HCT116 (cell line): ENCODE measurements around the gene ESYT1. TPM values are rescaled to one million over a fixed set of nuclear protein-coding genes. Genes with fewer than 3 reads are reported as not detected.

Source experiments
- ATAC-seq: fragments of 200-7000 bp; cut with Tn5 transposase; 2 replicates; pipeline ENCODE4 v1.9.1; 2020; ENCODE audit warnings: mild to moderate bottlenecking, moderate library complexity
- BruUV-seq: library from RNA; stranded (reverse); fragments of 400-500 nt; replicated peaks from 2 replicates; lab custom pipeline; 2021; lab: Mats Ljungman, UMichigan
- CTCF ChIA-PET: fragments of 300-600 bp; sonication (Branson Sonifier 250); formaldehyde crosslinking; loops from one replicate; lab custom pipeline; 2021; ENCODE audit warnings: antibody characterized with exemption; lab: Charles Lee
- POLR2A ChIA-PET: fragments of 300-600, 350-600 bp; sonication (Branson Sonifier 250); formaldehyde crosslinking; loops from one replicate; lab custom pipeline; 2021; ENCODE audit warnings: antibody characterized with exemption; lab: Charles Lee
- RAD21 ChIA-PET, 2 experiments: fragments of 300-600 bp; sonication (Branson Sonifier 250); formaldehyde crosslinking; loops; one replicate each; lab custom pipeline; 2023; ENCODE audit warnings: low total read pairs in 2 of 2; ENCODE audit not compliant: uncharacterized antibody in 2 of 2, unreplicated experiment in 2 of 2, low non-redundant PET in 1 of 2; lab: Charles Lee
- DNase-seq: peaks from one replicate; pipeline ENCODE4 v3.0.0-alpha.2; 2010; ENCODE audit warnings: low read depth, low spot score
- H2AFZ ChIP-seq: fragments of 200-600 bp; shearing (Covaris generic), sonication (generic); 2 replicates; pipeline ENCODE4 v1.6.1; 2017; ENCODE audit warnings: low read depth, mixed run types, mixed read lengths, antibody characterized with exemption, low read length; ENCODE audit not compliant: poor library complexity, severe bottlenecking
- H3K27ac ChIP-seq: 2 replicates; pipeline ENCODE4 v1.5.1; 2012; ENCODE audit warnings: low read depth, low read length
- H3K27me3 ChIP-seq: fragments of 200-600 bp; sonication (generic); 2 replicates; pipeline ENCODE4 v1.6.1; 2016; ENCODE audit warnings: mixed run types, low read length, mixed read lengths; ENCODE audit not compliant: insufficient read depth
- H3K36me3 ChIP-seq, 2 experiments: fragments of 200-500 bp in 1 of 2; fragments of 200-600 bp in 1 of 2; sonication (Bioruptor generic) in 1 of 2; sonication (generic) in 1 of 2; 2 replicates each; pipeline versions ENCODE4 v1.5.1 to v1.6.1; 2014 to 2016; ENCODE audit warnings: low read length in 2 of 2, inconsistent platforms in 1 of 2, mixed read lengths in 1 of 2, mixed run types in 1 of 2; ENCODE audit not compliant: insufficient read depth in 2 of 2, control insufficient read depth in 1 of 2
- H3K4me1 ChIP-seq, 2 experiments: fragments of 200-600 bp in 1 of 2; sonication (generic) in 1 of 2; 2 replicates each; pipeline versions ENCODE4 v1.5.1 to v1.6.1; 2012 to 2017; ENCODE audit warnings: low read length in 2 of 2, inconsistent platforms in 1 of 2, mild to moderate bottlenecking in 1 of 2, mixed read lengths in 1 of 2, mixed run types in 1 of 2, moderate library complexity in 1 of 2; ENCODE audit not compliant: insufficient read depth in 2 of 2, control insufficient read depth in 1 of 2
- H3K4me2 ChIP-seq: fragments of 200-600 bp; sonication (generic); 2 replicates; pipeline ENCODE4 v1.6.1; 2017; ENCODE audit warnings: mixed run types, low read length, mixed read lengths
- H3K4me3 ChIP-seq, 2 experiments: fragments of 200-600 bp in 1 of 2; sonication (generic) in 1 of 2; replicated peaks in 1 of 2; 2 replicates each; pipeline ENCODE4 v1.5.1; 2011 to 2016; ENCODE audit warnings: low read length in 2 of 2, control low read depth in 1 of 2, low read depth in 1 of 2, mild to moderate bottlenecking in 1 of 2, mixed read lengths in 1 of 2, mixed run types in 1 of 2
- H3K79me2 ChIP-seq: fragments of 200-600 bp; sonication (generic); 2 replicates; pipeline ENCODE4 v1.6.1; 2017; ENCODE audit warnings: mild to moderate bottlenecking, mixed run types, low read length, moderate library complexity, mixed read lengths; ENCODE audit not compliant: insufficient read depth
- H3K9ac ChIP-seq: fragments of 200-600 bp; sonication (generic); 2 replicates; pipeline ENCODE4 v1.6.1; 2016; ENCODE audit warnings: low read length, mixed read lengths
- H3K9me2 ChIP-seq: fragments of 200-600 bp; sonication (generic), shearing (Covaris generic); 2 replicates; pipeline ENCODE4 v1.6.1; 2017; ENCODE audit warnings: mixed run types, mild to moderate bottlenecking, moderate library complexity; ENCODE audit not compliant: insufficient read depth
- H3K9me3 ChIP-seq, 2 experiments: fragments of 200-500 bp in 1 of 2; fragments of 200-600 bp in 1 of 2; sonication (Bioruptor generic) in 1 of 2; sonication (generic) in 1 of 2; 2 replicates each; pipeline ENCODE4 v1.6.1; 2014 to 2017; ENCODE audit warnings: low read length in 2 of 2, mixed read lengths in 2 of 2, inconsistent platforms in 1 of 2, low read depth in 1 of 2, mild to moderate bottlenecking in 1 of 2, mixed run types in 1 of 2, moderate library complexity in 1 of 2; ENCODE audit not compliant: control insufficient read depth in 1 of 2, insufficient read depth in 1 of 2
- H4K20me1 ChIP-seq: fragments of 200-600 bp; sonication (generic), shearing (Covaris generic); 2 replicates; pipeline ENCODE4 v1.6.1; 2017; ENCODE audit warnings: mixed run types, mild to moderate bottlenecking, moderate library complexity; ENCODE audit not compliant: insufficient read depth
- CBX3 ChIP-seq: IDR thresholded peaks from 2 replicates; pipeline ENCODE4 v1.6.1; 2012; ENCODE audit warnings: low read depth
- CEBPB ChIP-seq: IDR thresholded peaks from 2 replicates; pipeline ENCODE4 v1.6.1; 2012; ENCODE audit warnings: low read depth
- EGR1 ChIP-seq: IDR thresholded peaks from 2 replicates; pipeline ENCODE4 v1.6.1; 2012; ENCODE audit warnings: low read depth
- EZH2 ChIP-seq: fragments of 200-600 bp; sonication (generic); IDR thresholded peaks from 2 replicates; pipeline ENCODE4 v1.6.1; 2017; ENCODE audit warnings: antibody characterized with exemption, mixed run types
- FOSL1 ChIP-seq: IDR thresholded peaks from 2 replicates; pipeline ENCODE4 v1.6.1; 2012; ENCODE audit warnings: low read depth
- JUND ChIP-seq: IDR thresholded peaks from 2 replicates; pipeline ENCODE4 v1.6.1; 2012
- RAD21 ChIP-seq: IDR thresholded peaks from 2 replicates; pipeline ENCODE4 v1.6.1; 2012; ENCODE audit warnings: low read depth, mild to moderate bottlenecking
- SIN3A ChIP-seq: IDR thresholded peaks from 2 replicates; pipeline ENCODE4 v1.6.1; 2012; ENCODE audit warnings: low read depth
- SP1 ChIP-seq: IDR thresholded peaks from 2 replicates; pipeline ENCODE4 v1.6.1; 2012; ENCODE audit warnings: low read depth
- SRF ChIP-seq: IDR thresholded peaks from 2 replicates; pipeline ENCODE4 v1.6.1; 2012; ENCODE audit warnings: low read depth
- TCF7L2 ChIP-seq: IDR thresholded peaks from 2 replicates; pipeline ENCODE4 v1.7.0; 2011; ENCODE audit warnings: borderline replicate concordance, inconsistent platforms; ENCODE audit not compliant: insufficient read depth, insufficient read length; ENCODE audit errors: extremely low read depth
- YY1 ChIP-seq: IDR thresholded peaks from 2 replicates; pipeline ENCODE4 v1.6.1; 2011; ENCODE audit warnings: low read length, low read depth, moderate library complexity, mild to moderate bottlenecking; ENCODE audit not compliant: insufficient replicate concordance; ENCODE audit errors: extremely low read depth
- ZFX ChIP-seq: fragments of 450-650 bp; IDR thresholded peaks from 2 replicates; pipeline ENCODE4 v1.6.1; 2017
- ZNF274 ChIP-seq: fragments of 200-500 bp; sonication (Bioruptor generic); IDR thresholded peaks from 2 replicates; pipeline ENCODE4 v1.6.1; 2014; ENCODE audit warnings: mild to moderate bottlenecking, low read depth, low read length, inconsistent platforms
- intact Hi-C: fragments of 100-400 bp; cut with micrococcal nuclease; formaldehyde crosslinking; loops from 2 replicates; pipeline ENCODE4 v1.10.0; 2022
- total RNA-seq: library from RNA; stranded (reverse); gene quantifications from one replicate; pipeline ENCODE4 v1.2.1, GENCODE V29; 2021; ENCODE audit not compliant: unreplicated experiment
- TF ChIP-seq, protein P1 (sequence below): IDR thresholded peaks from 2 replicates; pipeline ENCODE4 v1.6.1; 2012; ENCODE audit warnings: low read depth
- TF ChIP-seq, protein P2 (sequence below): IDR thresholded peaks from 2 replicates; pipeline ENCODE4 v1.6.1; 2012
- TF ChIP-seq, protein P3 (sequence below): IDR thresholded peaks from 2 replicates; pipeline ENCODE4 v1.6.1; 2012
- TF ChIP-seq, protein P4 (sequence below): IDR thresholded peaks from 2 replicates; pipeline ENCODE4 v1.6.1; 2011; ENCODE audit warnings: mild to moderate bottlenecking, low read length, moderate library complexity; ENCODE audit not compliant: insufficient replicate concordance; ENCODE audit errors: extremely low read depth
- TF ChIP-seq, protein P5 (sequence below), 3 experiments: fragments of 200-600 bp in 1 of 3; sonication (generic) in 1 of 3; IDR thresholded peaks in 2 of 3; conservative IDR thresholded peaks in 1 of 3; 2 replicates each; pipeline ENCODE4 v1.5.1; 2012 to 2017; ENCODE audit warnings: low read depth in 2 of 3, low read length in 2 of 3, antibody characterized with exemption in 1 of 3, borderline replicate concordance in 1 of 3, control low read depth in 1 of 3, mild to moderate bottlenecking in 1 of 3, mixed read lengths in 1 of 3, mixed run types in 1 of 3, moderate library complexity in 1 of 3; ENCODE audit not compliant: insufficient read depth in 1 of 3

ESYT1 gene
- total RNA-seq, 1 experiment from 2014 or later = 80.9 TPM

DNA sequence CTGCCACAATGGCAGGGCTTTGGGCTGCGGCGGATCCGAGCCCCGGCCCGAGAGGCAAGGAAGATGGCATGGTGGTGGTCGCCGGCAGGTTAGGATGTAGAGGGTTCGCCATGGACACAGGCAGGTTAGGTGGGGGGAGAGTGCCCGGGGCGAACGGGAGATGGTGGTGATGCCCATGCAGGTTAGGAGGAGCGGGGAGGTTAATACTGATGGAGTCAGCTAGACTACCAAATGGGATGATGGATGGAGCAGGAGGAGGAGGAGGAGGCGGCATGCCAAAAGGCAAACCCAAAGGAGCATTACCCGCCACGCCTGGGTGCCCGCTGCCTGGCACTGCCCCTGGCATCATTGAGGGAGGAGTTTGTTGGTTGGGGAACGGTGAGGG, 36.3 kb downstream of the ESYT1 start:
- H3K4me1 ChIP-seq = peaks cover 4 to 8% of the 10 kb centered on the region in 2 experiments; a peak in 3 of 4 replicates
- no peak overlapping the region for H2AFZ ChIP-seq
- ATAC-seq (no peak), DNase-seq (no peak)
- ChIA-PET CTCF (no interaction called here), POLR2A (no interaction called here), RAD21 (no interaction called here)
- peaks cover 54 to 55% of the 10 kb centered on the region in 2 experiments for H3K36me3 ChIP-seq
- no TSS peak for BruUV-seq
- no peak overlapping the region for H3K9ac ChIP-seq
- H3K4me2 ChIP-seq = no peak overlapping the region
- H4K20me1 ChIP-seq = no peaks in the 10 kb centered on the region
- H3K79me2 ChIP-seq = peaks cover 31% of the 10 kb centered on the region
- intact Hi-C loops = no loop called here
- no peaks in the 10 kb centered on the region for H3K9me3 ChIP-seq
- H3K4me3 ChIP-seq = no peak overlapping the region
- no peaks in the 10 kb centered on the region for H3K9me2 ChIP-seq
- H3K27me3 ChIP-seq = no peaks in the 10 kb centered on the region
- H3K27ac ChIP-seq = no peak overlapping the region
- TF ChIP-seq SP1 = no peak
- no peak for TF ChIP-seq EZH2
- TF ChIP-seq, protein P1, sequence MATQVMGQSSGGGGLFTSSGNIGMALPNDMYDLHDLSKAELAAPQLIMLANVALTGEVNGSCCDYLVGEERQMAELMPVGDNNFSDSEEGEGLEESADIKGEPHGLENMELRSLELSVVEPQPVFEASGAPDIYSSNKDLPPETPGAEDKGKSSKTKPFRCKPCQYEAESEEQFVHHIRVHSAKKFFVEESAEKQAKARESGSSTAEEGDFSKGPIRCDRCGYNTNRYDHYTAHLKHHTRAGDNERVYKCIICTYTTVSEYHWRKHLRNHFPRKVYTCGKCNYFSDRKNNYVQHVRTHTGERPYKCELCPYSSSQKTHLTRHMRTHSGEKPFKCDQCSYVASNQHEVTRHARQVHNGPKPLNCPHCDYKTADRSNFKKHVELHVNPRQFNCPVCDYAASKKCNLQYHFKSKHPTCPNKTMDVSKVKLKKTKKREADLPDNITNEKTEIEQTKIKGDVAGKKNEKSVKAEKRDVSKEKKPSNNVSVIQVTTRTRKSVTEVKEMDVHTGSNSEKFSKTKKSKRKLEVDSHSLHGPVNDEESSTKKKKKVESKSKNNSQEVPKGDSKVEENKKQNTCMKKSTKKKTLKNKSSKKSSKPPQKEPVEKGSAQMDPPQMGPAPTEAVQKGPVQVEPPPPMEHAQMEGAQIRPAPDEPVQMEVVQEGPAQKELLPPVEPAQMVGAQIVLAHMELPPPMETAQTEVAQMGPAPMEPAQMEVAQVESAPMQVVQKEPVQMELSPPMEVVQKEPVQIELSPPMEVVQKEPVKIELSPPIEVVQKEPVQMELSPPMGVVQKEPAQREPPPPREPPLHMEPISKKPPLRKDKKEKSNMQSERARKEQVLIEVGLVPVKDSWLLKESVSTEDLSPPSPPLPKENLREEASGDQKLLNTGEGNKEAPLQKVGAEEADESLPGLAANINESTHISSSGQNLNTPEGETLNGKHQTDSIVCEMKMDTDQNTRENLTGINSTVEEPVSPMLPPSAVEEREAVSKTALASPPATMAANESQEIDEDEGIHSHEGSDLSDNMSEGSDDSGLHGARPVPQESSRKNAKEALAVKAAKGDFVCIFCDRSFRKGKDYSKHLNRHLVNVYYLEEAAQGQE = no peak
- TF ChIP-seq EGR1 = no peak
- TF ChIP-seq FOSL1 = no peak
- no peak for TF ChIP-seq CEBPB
- TF ChIP-seq CBX3 = no peak
- TF ChIP-seq SIN3A = no peak
- TF ChIP-seq RAD21 = no peak
- TF ChIP-seq JUND = no peak
- TF ChIP-seq, protein P2, sequence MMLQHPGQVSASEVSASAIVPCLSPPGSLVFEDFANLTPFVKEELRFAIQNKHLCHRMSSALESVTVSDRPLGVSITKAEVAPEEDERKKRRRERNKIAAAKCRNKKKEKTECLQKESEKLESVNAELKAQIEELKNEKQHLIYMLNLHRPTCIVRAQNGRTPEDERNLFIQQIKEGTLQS = no peak
- no peak for TF ChIP-seq YY1
- TF ChIP-seq ZFX = no peak
- TF ChIP-seq ZNF274 = no peak
- TF ChIP-seq, protein P3, sequence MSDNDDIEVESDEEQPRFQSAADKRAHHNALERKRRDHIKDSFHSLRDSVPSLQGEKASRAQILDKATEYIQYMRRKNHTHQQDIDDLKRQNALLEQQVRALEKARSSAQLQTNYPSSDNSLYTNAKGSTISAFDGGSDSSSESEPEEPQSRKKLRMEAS = no peak
- TF ChIP-seq SRF = no peak
- TF ChIP-seq, protein P4, sequence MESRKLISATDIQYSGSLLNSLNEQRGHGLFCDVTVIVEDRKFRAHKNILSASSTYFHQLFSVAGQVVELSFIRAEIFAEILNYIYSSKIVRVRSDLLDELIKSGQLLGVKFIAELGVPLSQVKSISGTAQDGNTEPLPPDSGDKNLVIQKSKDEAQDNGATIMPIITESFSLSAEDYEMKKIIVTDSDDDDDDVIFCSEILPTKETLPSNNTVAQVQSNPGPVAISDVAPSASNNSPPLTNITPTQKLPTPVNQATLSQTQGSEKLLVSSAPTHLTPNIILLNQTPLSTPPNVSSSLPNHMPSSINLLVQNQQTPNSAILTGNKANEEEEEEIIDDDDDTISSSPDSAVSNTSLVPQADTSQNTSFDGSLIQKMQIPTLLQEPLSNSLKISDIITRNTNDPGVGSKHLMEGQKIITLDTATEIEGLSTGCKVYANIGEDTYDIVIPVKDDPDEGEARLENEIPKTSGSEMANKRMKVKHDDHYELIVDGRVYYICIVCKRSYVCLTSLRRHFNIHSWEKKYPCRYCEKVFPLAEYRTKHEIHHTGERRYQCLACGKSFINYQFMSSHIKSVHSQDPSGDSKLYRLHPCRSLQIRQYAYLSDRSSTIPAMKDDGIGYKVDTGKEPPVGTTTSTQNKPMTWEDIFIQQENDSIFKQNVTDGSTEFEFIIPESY = no peak
- TF ChIP-seq, protein P5, sequence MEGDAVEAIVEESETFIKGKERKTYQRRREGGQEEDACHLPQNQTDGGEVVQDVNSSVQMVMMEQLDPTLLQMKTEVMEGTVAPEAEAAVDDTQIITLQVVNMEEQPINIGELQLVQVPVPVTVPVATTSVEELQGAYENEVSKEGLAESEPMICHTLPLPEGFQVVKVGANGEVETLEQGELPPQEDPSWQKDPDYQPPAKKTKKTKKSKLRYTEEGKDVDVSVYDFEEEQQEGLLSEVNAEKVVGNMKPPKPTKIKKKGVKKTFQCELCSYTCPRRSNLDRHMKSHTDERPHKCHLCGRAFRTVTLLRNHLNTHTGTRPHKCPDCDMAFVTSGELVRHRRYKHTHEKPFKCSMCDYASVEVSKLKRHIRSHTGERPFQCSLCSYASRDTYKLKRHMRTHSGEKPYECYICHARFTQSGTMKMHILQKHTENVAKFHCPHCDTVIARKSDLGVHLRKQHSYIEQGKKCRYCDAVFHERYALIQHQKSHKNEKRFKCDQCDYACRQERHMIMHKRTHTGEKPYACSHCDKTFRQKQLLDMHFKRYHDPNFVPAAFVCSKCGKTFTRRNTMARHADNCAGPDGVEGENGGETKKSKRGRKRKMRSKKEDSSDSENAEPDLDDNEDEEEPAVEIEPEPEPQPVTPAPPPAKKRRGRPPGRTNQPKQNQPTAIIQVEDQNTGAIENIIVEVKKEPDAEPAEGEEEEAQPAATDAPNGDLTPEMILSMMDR (IDR thresholded peaks at IDR 0.05 in 2 of 3, conservative IDR thresholded peaks at IDR 0.05 in 1 of 3; ENCODE audit: borderline replicate concordance in 1 of 3, insufficient read depth in 1 of 3, low read depth in 2 of 3, low read length in 2 of 3) = no peak
- no peak for TF ChIP-seq TCF7L2
